ENCODE measurements around the gene RALGPS2. TPM values are rescaled to one million over a fixed set of nuclear protein-coding genes. Genes with fewer than 3 reads are reported as not detected.

Gene RALGPS2
- total and polyA plus RNA-seq, 2 experiments from 2014 or later: 8.1 to 31.2 TPM

DNA sequence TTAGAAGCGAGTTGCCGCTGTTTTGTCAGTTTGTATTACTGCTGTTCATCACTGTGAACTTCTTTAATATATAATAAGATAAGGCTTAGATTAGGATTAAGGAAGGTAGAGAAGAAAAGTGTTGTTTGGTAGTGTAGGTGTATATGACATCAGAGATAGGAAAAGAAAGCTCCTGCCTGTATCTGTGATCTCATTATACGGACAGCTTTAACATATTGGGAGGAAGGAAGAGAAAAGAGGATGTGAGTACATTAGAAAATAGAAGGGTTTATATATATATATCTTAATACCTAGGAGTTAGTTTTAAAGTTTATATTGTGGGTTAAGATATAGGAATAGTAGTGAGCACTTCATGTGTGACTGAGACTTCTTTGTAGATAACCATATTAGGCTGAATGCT, 71.0 kb downstream of the RALGPS2 start:
- H3K9me2 ChIP-seq (ENCODE audit: insufficient read depth): no peaks in the 10 kb centered on the region
- H3K4me3 ChIP-seq: no peak overlapping the region
- no peak for ATAC-seq
- Mint-ChIP-seq H3K4me1 (no peaks in the 10 kb centered on the region; the same call in 2 of the 3 replicates), H3K4me3 (no peak overlapping the region), H3K9me3 (no peaks in the 10 kb centered on the region; the same call in 2 of the 3 replicates), H3K27ac (no peak overlapping the region), H3K27me3 (ENCODE audit: insufficient read depth, low read depth, poor library complexity) (no peaks in the 10 kb centered on the region), H3K36me3 (ENCODE audit: low read depth) (peaks cover 5% of the 10 kb centered on the region; the same call in 1 of the 3 replicates)
- no peak for DNase-seq (ENCODE audit: low spot score)
- H3F3A ChIP-seq (replicated peaks; ENCODE audit: low read depth): no peaks in the 10 kb centered on the region
- no peaks in the 10 kb centered on the region for H3K4me1 ChIP-seq (ENCODE audit: insufficient read depth)
- 0 out of 2 replicates have a peak, but pooled peaks cover 3% of the 10 kb centered on the region for H4K20me1 ChIP-seq (replicated peaks; ENCODE audit: insufficient read depth)
- no peak overlapping the region for H3K27ac ChIP-seq (ENCODE audit: low read depth)
- no peaks in the 10 kb centered on the region for H3K27me3 ChIP-seq (ENCODE audit: insufficient read depth)
- H3K79me2 ChIP-seq (replicated peaks; ENCODE audit: insufficient read depth): no peaks in the 10 kb centered on the region
- no peak overlapping the region for H3K4me2 ChIP-seq
- no peak overlapping the region for H2AFZ ChIP-seq
- H3K36me3 ChIP-seq (ENCODE audit: insufficient read depth): no peaks in the 10 kb centered on the region
- TF ChIP-seq CREB1 (CRISPR knock-in tag; IDR thresholded peaks at IDR 0.05; ENCODE audit: low read depth) (no peak), JUNB (IDR thresholded peaks at IDR 0.05; ENCODE audit: unreplicated experiment) (no peak), NANOG (IDR thresholded peaks at IDR 0.05; ENCODE audit: borderline replicate concordance) (no peak), POLR2AphosphoS5 (IDR thresholded peaks at IDR 0.05; ENCODE audit: low read depth) (no peak), STAT1 (IDR thresholded peaks at IDR 0.05; ENCODE audit: unreplicated experiment) (no peak), EZH2 (IDR thresholded peaks at IDR 0.05; ENCODE audit: low read depth, unreplicated experiment) (no peak), EZH2phosphoT487 (IDR thresholded peaks at IDR 0.05; ENCODE audit: unreplicated experiment) (no peak), ZNF114 (CRISPR knock-in tag; IDR thresholded peaks at IDR 0.05) (no peak), ZNF331 (CRISPR knock-in tag; IDR thresholded peaks at IDR 0.05; ENCODE audit: low read depth) (no peak)
- TF ChIP-seq, protein P1, sequence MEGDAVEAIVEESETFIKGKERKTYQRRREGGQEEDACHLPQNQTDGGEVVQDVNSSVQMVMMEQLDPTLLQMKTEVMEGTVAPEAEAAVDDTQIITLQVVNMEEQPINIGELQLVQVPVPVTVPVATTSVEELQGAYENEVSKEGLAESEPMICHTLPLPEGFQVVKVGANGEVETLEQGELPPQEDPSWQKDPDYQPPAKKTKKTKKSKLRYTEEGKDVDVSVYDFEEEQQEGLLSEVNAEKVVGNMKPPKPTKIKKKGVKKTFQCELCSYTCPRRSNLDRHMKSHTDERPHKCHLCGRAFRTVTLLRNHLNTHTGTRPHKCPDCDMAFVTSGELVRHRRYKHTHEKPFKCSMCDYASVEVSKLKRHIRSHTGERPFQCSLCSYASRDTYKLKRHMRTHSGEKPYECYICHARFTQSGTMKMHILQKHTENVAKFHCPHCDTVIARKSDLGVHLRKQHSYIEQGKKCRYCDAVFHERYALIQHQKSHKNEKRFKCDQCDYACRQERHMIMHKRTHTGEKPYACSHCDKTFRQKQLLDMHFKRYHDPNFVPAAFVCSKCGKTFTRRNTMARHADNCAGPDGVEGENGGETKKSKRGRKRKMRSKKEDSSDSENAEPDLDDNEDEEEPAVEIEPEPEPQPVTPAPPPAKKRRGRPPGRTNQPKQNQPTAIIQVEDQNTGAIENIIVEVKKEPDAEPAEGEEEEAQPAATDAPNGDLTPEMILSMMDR (conservative IDR thresholded peaks at IDR 0.05; ENCODE audit: low read depth in 2 of 2): no peak
- TF ChIP-seq, protein P2, sequence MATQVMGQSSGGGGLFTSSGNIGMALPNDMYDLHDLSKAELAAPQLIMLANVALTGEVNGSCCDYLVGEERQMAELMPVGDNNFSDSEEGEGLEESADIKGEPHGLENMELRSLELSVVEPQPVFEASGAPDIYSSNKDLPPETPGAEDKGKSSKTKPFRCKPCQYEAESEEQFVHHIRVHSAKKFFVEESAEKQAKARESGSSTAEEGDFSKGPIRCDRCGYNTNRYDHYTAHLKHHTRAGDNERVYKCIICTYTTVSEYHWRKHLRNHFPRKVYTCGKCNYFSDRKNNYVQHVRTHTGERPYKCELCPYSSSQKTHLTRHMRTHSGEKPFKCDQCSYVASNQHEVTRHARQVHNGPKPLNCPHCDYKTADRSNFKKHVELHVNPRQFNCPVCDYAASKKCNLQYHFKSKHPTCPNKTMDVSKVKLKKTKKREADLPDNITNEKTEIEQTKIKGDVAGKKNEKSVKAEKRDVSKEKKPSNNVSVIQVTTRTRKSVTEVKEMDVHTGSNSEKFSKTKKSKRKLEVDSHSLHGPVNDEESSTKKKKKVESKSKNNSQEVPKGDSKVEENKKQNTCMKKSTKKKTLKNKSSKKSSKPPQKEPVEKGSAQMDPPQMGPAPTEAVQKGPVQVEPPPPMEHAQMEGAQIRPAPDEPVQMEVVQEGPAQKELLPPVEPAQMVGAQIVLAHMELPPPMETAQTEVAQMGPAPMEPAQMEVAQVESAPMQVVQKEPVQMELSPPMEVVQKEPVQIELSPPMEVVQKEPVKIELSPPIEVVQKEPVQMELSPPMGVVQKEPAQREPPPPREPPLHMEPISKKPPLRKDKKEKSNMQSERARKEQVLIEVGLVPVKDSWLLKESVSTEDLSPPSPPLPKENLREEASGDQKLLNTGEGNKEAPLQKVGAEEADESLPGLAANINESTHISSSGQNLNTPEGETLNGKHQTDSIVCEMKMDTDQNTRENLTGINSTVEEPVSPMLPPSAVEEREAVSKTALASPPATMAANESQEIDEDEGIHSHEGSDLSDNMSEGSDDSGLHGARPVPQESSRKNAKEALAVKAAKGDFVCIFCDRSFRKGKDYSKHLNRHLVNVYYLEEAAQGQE (IDR thresholded peaks at IDR 0.05; ENCODE audit: unreplicated experiment): no peak
- TF ChIP-seq, protein P3, sequence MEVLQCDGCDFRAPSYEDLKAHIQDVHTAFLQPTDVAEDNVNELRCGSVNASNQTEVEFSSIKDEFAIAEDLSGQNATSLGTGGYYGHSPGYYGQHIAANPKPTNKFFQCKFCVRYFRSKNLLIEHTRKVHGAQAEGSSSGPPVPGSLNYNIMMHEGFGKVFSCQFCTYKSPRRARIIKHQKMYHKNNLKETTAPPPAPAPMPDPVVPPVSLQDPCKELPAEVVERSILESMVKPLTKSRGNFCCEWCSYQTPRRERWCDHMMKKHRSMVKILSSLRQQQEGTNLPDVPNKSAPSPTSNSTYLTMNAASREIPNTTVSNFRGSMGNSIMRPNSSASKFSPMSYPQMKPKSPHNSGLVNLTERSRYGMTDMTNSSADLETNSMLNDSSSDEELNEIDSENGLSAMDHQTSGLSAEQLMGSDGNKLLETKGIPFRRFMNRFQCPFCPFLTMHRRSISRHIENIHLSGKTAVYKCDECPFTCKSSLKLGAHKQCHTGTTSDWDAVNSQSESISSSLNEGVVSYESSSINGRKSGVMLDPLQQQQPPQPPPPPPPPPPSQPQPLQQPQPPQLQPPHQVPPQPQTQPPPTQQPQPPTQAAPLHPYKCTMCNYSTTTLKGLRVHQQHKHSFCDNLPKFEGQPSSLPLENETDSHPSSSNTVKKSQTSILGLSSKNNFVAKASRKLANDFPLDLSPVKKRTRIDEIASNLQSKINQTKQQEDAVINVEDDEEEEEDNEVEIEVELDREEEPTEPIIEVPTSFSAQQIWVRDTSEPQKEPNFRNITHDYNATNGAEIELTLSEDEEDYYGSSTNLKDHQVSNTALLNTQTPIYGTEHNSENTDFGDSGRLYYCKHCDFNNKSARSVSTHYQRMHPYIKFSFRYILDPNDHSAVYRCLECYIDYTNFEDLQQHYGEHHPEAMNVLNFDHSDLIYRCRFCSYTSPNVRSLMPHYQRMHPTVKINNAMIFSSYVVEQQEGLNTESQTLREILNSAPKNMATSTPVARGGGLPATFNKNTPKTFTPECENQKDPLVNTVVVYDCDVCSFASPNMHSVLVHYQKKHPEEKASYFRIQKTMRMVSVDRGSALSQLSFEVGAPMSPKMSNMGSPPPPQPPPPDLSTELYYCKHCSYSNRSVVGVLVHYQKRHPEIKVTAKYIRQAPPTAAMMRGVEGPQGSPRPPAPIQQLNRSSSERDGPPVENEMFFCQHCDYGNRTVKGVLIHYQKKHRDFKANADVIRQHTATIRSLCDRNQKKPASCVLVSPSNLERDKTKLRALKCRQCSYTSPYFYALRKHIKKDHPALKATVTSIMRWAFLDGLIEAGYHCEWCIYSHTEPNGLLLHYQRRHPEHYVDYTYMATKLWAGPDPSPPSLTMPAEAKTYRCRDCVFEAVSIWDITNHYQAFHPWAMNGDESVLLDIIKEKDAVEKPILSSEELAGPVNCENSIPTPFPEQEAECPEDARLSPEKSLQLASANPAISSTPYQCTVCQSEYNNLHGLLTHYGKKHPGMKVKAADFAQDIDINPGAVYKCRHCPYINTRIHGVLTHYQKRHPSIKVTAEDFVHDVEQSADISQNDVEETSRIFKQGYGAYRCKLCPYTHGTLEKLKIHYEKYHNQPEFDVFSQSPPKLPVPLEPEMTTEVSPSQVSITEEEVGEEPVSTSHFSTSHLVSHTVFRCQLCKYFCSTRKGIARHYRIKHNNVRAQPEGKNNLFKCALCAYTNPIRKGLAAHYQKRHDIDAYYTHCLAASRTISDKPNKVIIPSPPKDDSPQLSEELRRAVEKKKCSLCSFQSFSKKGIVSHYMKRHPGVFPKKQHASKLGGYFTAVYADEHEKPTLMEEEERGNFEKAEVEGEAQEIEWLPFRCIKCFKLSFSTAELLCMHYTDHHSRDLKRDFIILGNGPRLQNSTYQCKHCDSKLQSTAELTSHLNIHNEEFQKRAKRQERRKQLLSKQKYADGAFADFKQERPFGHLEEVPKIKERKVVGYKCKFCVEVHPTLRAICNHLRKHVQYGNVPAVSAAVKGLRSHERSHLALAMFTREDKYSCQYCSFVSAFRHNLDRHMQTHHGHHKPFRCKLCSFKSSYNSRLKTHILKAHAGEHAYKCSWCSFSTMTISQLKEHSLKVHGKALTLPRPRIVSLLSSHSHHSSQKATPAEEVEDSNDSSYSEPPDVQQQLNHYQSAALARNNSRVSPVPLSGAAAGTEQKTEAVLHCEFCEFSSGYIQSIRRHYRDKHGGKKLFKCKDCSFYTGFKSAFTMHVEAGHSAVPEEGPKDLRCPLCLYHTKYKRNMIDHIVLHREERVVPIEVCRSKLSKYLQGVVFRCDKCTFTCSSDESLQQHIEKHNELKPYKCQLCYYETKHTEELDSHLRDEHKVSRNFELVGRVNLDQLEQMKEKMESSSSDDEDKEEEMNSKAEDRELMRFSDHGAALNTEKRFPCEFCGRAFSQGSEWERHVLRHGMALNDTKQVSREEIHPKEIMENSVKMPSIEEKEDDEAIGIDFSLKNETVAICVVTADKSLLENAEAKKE (CRISPR knock-in tag; IDR thresholded peaks at IDR 0.05): no peak
- TF ChIP-seq, protein P4, sequence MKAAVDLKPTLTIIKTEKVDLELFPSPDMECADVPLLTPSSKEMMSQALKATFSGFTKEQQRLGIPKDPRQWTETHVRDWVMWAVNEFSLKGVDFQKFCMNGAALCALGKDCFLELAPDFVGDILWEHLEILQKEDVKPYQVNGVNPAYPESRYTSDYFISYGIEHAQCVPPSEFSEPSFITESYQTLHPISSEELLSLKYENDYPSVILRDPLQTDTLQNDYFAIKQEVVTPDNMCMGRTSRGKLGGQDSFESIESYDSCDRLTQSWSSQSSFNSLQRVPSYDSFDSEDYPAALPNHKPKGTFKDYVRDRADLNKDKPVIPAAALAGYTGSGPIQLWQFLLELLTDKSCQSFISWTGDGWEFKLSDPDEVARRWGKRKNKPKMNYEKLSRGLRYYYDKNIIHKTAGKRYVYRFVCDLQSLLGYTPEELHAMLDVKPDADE (IDR thresholded peaks at IDR 0.05): no peak

Data from GM23338 (cell line).